ENCODE data around the gene SLC44A5.
"Not testable (repeated sequence)": the region's sequence is repeated elsewhere in the genome, so short reads cannot be mapped to it uniquely, and the experiment has no call there.

The SLC44A5 gene

DNA sequence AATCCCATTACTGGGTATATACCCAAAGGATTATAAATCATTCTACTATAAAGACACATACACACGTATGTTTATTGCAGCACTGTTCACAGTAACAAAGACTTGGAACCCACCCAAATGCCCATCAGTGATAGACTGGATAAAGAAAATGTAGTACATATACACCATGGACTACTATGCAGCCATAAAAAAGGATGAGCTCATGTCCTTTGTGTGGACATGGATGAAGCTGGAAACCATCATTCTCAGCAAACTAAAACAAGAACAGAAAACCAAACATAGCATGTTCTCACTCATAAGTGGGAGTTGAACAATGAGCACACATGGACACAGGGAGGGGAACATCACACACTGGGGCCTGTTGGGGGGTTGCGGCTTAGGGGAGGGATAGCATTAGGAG is 347.3 kb downstream of the SLC44A5 start:
- DNase-seq = not testable (repeated sequence)

DNA sequence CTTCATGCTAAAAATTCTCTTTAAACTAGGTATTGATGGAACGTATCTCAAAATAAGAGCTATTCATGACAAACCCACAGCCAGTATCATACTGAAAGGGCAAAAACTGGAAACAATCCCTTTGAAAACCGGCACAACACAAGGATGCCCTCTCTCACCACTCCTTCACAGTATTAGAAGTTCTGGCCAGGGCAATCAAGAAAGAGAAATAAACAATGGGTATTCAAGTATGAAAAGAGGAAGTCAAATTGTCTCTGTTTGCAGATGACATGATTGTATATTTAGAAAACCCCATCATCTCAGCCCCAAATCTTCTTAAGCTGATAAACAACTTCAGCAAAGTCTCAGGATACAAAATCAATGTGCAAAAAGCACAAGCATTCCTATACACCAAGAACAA is 349.0 kb downstream of the SLC44A5 start:
- DNase-seq = not testable (repeated sequence)

GRCh38 chr1:75258351-75258750 is 352.6 kb downstream of the SLC44A5 start:
- no peak for DNase-seq

DNA sequence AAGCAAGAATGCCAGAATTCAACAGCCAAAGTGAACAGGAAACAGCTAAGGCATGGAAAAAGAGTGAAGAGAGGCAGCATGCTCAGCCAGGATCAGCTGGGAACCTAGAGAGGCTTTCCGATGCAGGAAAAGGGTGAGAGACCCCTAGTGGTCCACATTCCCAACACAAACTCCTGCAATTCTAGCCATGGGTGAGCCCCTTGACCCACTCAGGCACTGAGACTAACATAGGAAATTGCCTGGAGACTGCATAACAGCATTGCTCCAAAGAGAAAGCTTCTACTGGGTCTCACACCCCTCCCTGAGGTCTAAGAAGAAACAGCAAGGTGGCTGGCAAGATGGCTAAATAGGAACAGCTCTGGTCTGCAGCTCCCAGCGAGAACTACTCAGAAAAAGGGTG is 353.5 kb downstream of the SLC44A5 start:
- no peak for DNase-seq

GRCh38 chr1:75250114-75250513 is 360.8 kb downstream of the SLC44A5 start:
- not testable (repeated sequence) for DNase-seq

- no peak for DNase-seq
Measured at GRCh38 chr1:75245239-75245638, 365.7 kb downstream of the SLC44A5 start.

- DNase-seq = no peak
Measured at GRCh38 chr1:75243124-75243523, 367.8 kb downstream of the SLC44A5 start.

GRCh38 chr1:75237316-75237715 is 373.6 kb downstream of the SLC44A5 start:
- DNase-seq = no peak

DNA sequence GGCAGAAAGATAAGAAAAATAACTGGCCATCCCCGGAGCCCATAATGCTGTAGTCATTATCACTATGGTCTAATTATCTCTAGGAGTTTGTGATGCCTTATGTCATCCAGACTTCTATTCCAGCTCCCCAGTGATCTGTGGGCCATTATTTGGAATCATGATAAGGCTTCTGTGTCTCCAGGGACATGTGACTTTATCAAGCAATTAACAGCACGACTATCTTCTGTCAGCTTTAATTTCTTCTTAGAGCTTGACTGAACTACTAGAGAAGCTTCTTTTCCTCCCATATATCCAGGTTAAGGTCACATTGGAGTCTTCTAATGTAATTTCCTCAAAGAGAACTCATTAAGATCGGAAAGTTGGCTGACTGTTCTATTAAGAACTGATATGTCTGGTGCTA is 376.4 kb downstream of the SLC44A5 start:
- DNase-seq = no peak

- DNase-seq = no peak
Measured at GRCh38 chr1:75233302-75233929, 377.5 kb downstream of the SLC44A5 start.

DNA sequence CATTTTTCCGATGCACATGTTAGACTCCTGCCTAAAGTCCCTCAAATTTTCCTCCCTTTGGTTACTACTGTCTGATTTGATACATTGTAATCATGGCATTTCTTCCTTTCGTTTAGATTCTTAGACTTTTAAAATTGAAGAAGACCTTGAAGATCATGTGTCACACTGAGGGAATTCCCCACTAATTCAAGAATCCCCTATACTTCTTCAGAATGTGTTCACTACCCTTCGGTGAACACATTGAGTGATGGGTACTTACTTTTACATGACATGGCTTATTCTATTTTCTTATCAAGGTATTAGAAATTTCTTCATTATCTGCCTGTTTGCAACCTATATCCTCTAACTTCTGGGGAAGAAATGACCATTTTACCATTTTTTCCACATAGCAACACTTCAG is 390.8 kb downstream of the SLC44A5 start:
- no peak for DNase-seq

- DNase-seq = no peak
Measured at GRCh38 chr1:75214017-75214416, 396.9 kb downstream of the SLC44A5 start.

DNA sequence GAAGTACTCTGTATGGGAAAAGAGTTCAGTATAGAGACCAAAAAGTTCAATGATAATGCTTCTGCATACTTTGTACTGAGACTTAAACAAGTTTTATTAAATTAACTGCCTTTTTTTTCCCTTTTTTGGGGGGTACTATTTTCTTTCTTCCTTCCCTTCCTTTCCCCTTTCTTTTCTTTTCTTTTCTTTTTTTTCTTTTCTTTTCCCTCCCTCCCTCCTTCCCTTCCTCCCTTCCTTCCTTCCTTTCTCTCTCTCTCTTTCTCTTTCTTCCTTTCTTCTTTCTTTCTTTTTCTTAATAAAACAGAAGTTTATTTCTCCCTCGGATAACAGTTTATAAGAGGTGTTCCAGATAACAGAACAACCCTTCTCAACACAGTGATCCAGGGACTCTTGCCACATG is 399.3 kb downstream of the SLC44A5 start:
- DNase-seq = no peak

DNA sequence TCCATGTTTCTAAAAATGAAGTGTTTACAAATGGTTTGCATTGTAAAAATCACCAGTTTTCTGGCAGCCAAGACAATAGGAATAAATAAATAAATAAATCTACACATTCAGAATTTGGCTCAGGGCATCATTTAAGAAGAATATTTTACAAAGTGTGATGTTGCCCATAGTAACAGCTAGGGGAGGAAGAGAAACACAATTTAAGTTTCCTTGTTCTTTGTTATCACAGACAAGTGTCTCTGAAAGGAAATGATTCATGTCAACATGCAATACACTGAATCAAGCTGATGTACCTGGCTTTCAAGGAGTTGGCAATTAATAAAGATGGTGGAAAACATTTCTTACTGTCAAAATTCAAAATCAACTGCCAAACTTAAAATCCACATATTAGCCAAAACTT is 402.1 kb downstream of the SLC44A5 start:
- no peak for DNase-seq

DNA sequence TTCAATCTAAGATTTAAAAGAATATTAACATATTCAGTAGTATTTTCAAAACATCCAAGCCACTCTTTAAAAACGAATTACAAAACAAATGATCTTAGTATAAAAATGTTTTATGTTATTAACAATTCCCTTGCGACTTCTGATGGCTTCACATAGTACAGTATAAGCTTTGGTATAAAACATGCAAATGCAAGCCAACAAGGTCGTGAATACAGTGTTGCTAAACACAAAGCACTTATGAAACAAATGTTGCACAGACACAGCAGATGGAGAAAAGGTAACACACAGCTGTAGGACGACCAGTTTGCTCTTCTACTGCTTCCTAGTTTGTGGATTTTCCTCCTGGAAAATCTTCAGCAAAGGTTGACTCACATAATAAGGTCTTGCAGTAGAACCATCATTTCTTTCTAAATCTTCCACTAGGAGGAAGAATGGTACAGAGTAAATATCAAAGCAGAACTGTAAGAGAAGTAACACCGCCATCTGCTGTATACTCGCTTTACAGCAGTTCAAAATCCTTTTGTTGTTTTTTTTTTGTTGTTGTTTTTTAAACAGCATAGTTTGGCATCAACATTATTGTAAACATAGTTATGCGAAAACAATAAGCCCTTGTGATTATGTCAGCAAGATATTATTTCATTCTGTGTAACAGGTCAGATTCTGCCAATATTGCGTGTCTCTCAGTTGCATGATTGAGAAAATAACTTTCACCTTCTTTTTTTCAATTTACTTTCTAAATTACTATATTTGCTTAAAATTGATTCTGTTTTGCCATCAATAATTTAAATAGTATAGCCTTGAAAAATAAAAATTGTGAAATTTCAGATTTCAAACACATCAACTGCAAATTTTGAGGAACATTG is 407.3 kb downstream of the SLC44A5 start:
- no peak for DNase-seq

DNA sequence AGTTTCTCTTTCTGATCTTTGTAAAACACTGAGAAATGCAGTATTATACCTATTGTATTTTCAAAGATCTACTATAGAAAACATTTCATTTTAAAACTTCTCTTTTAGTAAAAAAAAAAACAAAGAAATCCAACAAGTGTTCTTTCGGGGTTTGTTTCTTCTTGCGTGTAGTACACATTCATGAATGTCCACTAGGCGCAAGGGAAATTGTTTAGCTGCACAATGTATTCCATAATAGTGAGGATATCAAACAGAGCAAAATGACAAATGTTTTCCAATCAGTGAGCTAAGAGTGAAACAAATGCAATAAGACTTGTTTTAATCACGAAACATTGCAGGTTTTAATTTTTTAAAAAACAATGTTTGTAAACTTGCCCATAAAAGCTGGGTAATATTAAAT is 408.2 kb downstream of the SLC44A5 start:
- DNase-seq = no peak

DNA sequence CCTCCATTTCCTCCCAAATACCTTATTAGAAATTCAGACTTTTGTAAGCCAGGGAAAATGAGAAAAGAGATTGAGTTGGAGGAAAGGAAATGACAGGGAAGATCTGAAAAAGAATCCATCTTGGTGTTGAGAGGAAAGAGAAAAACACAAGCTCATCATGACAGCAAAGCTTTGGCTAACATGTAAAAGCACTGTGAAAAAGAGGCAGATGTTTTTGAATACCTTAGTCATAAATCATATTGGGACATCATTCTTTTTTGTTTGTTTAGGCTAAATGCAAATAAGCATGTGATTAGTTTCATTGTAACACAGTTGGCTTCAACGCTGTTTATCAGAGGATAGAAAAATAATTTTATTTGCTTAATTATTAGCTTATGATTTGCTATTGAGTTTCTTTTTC is 412.2 kb downstream of the SLC44A5 start:
- DNase-seq = no peak

DNA sequence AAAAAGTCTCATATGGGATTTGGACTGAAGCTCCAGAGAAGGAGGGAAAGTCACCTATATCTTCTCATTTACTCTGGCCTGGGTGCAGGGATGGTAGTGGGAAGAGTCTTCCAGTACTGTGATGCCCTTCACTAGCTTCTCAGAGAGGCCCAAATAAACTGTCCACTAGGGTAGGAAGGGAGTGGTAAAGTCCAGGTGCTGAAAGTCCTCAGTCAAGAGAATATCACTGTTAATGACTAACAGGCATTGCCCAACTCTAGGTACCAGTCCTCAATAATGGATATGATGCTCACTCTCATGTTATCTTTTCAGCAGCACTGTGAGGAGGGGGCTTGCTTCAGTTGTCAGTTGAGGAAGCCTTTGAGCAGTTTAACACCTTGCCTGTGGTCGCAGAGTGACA is 412.8 kb downstream of the SLC44A5 start:
- DNase-seq = no peak

- DNase-seq = no peak
Measured at GRCh38 chr1:75188892-75189291, 422.0 kb downstream of the SLC44A5 start.

GRCh38 chr1:75181214-75181955 is 429.5 kb downstream of the SLC44A5 start:
- DNase-seq = not testable (repeated sequence)

GRCh38 chr1:75174031-75174760 is 436.7 kb downstream of the SLC44A5 start:
- DNase-seq = no peak

DNA sequence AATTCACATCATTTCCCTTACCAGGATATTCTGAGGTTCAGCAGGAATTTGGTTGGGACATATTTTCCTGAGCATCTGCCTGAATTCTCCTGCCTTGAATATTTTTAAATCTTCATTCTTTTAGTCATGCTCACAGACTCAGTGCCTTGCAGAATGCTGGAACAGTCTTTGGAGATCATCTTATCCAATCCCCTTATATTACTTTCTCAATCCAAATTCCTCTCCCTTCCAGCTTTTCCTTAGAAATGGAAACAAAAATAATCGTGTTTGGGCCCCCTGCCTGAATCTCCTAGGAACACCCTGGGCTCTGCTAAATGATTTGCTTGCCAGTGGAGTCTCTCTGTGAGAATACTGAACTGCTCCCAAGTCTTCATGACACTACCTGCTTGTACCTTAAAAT is 438.4 kb downstream of the SLC44A5 start:
- no peak for DNase-seq

- no peak for DNase-seq
Measured at GRCh38 chr1:75171876-75172275, 439.0 kb downstream of the SLC44A5 start.

Data from activated T-cell treated with anti-CD3 and anti-CD28 coated beads, Interleukin-2, amount 50 U/mL, for 1 hour (primary cell).